GM12872 (cell line): ENCODE data around the gene ITK.

Experiments used
- CTCF ChIP-seq: IDR thresholded peaks from 3 replicates; pipeline ENCODE4 v1.5.1; 2011; ENCODE audit warnings: low read depth, mild to moderate bottlenecking, low read length, moderate library complexity; ENCODE audit not compliant: insufficient read depth

Gene ITK

GRCh38 chr5:157201857-157202256 is 21.2 kb downstream of the ITK start:
- TF ChIP-seq CTCF, result no peak

GRCh38 chr5:157203417-157203816 is 22.8 kb downstream of the ITK start:
- no peak for TF ChIP-seq CTCF

- TF ChIP-seq CTCF, result no peak
Measured at GRCh38 chr5:157204765-157205164, 24.1 kb downstream of the ITK start.

- TF ChIP-seq CTCF, result no peak
Measured at GRCh38 chr5:157205708-157206107, 25.1 kb downstream of the ITK start.

GRCh38 chr5:157212307-157212706 is 31.7 kb downstream of the ITK start:
- TF ChIP-seq CTCF, result no peak

GRCh38 chr5:157213527-157214243 is 33.0 kb downstream of the ITK start:
- TF ChIP-seq CTCF, result no peak

- no peak for TF ChIP-seq CTCF
Measured at GRCh38 chr5:157214415-157214814, 33.8 kb downstream of the ITK start.
